Measurements from ENCODE around the gene THAP7. TPM values are rescaled to one million over a fixed set of nuclear protein-coding genes. Genes with fewer than 3 reads are reported as not detected.

The THAP7 gene
- polyA plus RNA-seq, 1 donor (not counting 4 experiments of a cell fraction or from before 2014, with no cell fraction given) = 10.4 TPM

DNA sequence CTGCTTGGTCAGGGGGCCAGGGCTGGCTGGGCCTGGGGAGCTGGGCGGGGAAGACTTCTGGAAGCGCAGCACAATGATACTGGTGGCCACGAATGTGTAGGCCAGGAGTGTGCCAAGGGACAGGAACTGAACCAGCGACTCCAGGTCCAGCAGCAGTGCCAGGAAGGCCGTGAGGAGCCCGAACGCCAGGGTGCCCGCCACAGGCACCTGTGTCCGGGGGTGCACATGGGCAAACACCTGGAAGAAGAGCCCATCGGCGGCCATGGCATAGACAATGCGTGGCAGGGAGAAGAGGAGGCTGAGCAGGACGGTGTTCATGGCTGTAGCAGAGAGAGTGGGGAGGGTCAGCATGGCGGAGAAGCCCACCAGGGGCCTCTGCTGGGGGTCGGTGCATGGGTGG lies 28.1 kb upstream of the THAP7 start:
- Histone ChIP-seq H3K79me2 (ENCODE audit: control insufficient read depth, insufficient read depth, low read length) (no peaks in the 10 kb centered on the region), H4K20me1 (ENCODE audit: control insufficient read depth, extremely low read depth, insufficient read depth, low read length) (no peaks in the 10 kb centered on the region), H3K9ac (ENCODE audit: control insufficient read depth, extremely low read depth, insufficient read depth, low read length) (no peak overlapping the region), H3K4me3 (ENCODE audit: control insufficient read depth in 2 of 3, extremely low read depth in 1 of 3, insufficient read depth in 2 of 3, low read depth in 1 of 3, low read length in 3 of 3) (no peak overlapping the region), H3K27me3 (ENCODE audit: control insufficient read depth, extremely low read depth, insufficient read depth, low read length) (peaks cover 22% of the 10 kb centered on the region), H3K4me2 (ENCODE audit: control insufficient read depth, extremely low read depth, insufficient read depth, low read depth, low read length) (no peak overlapping the region), H3K27ac (ENCODE audit: control insufficient read depth, insufficient read depth, low read length) (no peak overlapping the region), H3K9me3 (ENCODE audit: control insufficient read depth, low read depth, low read length) (no peaks in the 10 kb centered on the region), H3K36me3 (ENCODE audit: control insufficient read depth in 2 of 2, extremely low read depth in 1 of 2, insufficient read depth in 2 of 2, low read length in 2 of 2) (no peaks in the 10 kb centered on the region), H3K4me1 (ENCODE audit: control insufficient read depth, extremely low read depth, insufficient read depth, low read length) (peaks cover 29% of the 10 kb centered on the region), H2AFZ (ENCODE audit: control insufficient read depth, low read length) (no peak overlapping the region), H3K9me1 (ENCODE audit: control insufficient read depth, extremely low read depth, insufficient read depth, low read length) (no peaks in the 10 kb centered on the region)
- FAIRE-seq (no peak), DNase-seq (ENCODE audit: low read depth, low spot score) (no peak)
- dilution Hi-C loops (cut with MboI; ENCODE audit: extremely low pct_ligation_motif_present, low sequenced_read_pairs) = no loop called here
- TF ChIP-seq CTCF (optimal IDR thresholded peaks at IDR 0.05 in 1 of 3, IDR thresholded peaks at IDR 0.05 in 1 of 3, conservative IDR thresholded peaks at IDR 0.05 in 1 of 3; ENCODE audit: extremely low read depth in 1 of 3, insufficient read depth in 2 of 3, low read length in 3 of 3) = no peak

DNA sequence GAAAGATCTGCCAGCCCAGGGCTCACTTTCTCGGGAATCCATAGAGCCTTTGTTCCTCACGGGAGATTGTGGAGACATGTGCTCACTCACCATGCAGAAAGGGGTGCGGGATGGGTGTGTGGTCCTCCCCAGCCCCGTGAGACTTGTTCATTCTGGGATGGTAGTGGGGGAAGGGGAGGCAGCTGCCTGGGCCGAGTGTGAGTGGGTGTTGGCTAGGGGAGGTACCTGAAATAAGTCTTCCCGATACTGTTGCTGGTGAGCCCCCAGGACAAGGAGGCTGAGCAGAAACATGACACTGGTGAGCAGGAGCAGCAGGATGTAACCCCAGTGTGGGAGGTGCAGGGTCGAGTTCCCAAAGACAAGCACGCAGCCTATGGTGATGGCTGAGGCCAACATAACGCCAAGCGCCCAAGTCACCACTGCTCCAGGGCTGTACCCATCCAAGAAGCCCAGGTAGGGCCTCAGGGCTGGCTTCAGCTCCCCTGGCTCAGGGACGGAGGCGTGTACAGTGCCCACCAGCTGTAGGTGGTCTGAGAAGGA lies 27.6 kb upstream of the THAP7 start:
- no peaks in the 10 kb centered on the region for H3K36me3 ChIP-seq (ENCODE audit: control insufficient read depth in 2 of 2, extremely low read depth in 1 of 2, insufficient read depth in 2 of 2, low read length in 2 of 2)
- TF ChIP-seq EZH2 (IDR thresholded peaks at IDR 0.05; ENCODE audit: low read length) (no peak), CTCF (optimal IDR thresholded peaks at IDR 0.05 in 1 of 3, IDR thresholded peaks at IDR 0.05 in 1 of 3, conservative IDR thresholded peaks at IDR 0.05 in 1 of 3; ENCODE audit: extremely low read depth in 1 of 3, insufficient read depth in 2 of 3, low read length in 3 of 3) (no peak)
- FAIRE-seq = no peak
- H3K4me1 ChIP-seq (ENCODE audit: control insufficient read depth, extremely low read depth, insufficient read depth, low read length) = peaks cover 31% of the 10 kb centered on the region
- H3K9me3 ChIP-seq (ENCODE audit: control insufficient read depth, low read depth, low read length) = no peaks in the 10 kb centered on the region
- no peak for DNase-seq (ENCODE audit: low read depth, low spot score)
- peaks cover 22% of the 10 kb centered on the region for H3K27me3 ChIP-seq (ENCODE audit: control insufficient read depth, extremely low read depth, insufficient read depth, low read length)
- no peak overlapping the region for H3K4me3 ChIP-seq (ENCODE audit: control insufficient read depth in 2 of 3, extremely low read depth in 1 of 3, insufficient read depth in 2 of 3, low read depth in 1 of 3, low read length in 3 of 3)
- H3K27ac ChIP-seq (ENCODE audit: control insufficient read depth, insufficient read depth, low read length) = no peak overlapping the region
- H3K79me2 ChIP-seq (ENCODE audit: control insufficient read depth, insufficient read depth, low read length) = no peaks in the 10 kb centered on the region
- no peak overlapping the region for H2AFZ ChIP-seq (ENCODE audit: control insufficient read depth, low read length)
- no peaks in the 10 kb centered on the region for H4K20me1 ChIP-seq (ENCODE audit: control insufficient read depth, extremely low read depth, insufficient read depth, low read length)
- H3K4me2 ChIP-seq (ENCODE audit: control insufficient read depth, extremely low read depth, insufficient read depth, low read depth, low read length) = no peak overlapping the region
- no peak overlapping the region for H3K9ac ChIP-seq (ENCODE audit: control insufficient read depth, extremely low read depth, insufficient read depth, low read length)
- H3K9me1 ChIP-seq (ENCODE audit: control insufficient read depth, extremely low read depth, insufficient read depth, low read length) = no peaks in the 10 kb centered on the region
- dilution Hi-C loops (cut with MboI; ENCODE audit: extremely low pct_ligation_motif_present, low sequenced_read_pairs) = no loop called here
